ENCODE measurements around the gene PRKG1.

The PRKG1 gene

DNA sequence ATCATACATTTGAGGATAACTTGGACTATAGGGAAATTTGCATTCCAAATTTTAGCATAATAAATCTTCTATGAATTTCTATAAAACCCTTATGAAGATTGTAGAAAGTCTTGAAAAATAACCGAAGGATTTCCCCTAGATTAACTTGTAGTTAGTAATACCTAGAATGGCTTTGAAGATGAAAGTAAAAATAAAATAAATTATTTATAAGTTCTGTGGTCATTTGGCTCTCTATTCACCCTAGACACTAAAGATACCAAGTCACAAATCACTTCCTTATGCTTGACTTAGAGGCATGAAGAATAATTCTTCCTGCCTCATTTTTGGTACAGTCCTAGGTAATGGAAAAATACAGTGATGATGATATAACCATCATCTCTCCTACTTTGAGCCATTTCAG lies 545.8 kb downstream of the PRKG1 start:
- DNase-seq: no peak

DNA sequence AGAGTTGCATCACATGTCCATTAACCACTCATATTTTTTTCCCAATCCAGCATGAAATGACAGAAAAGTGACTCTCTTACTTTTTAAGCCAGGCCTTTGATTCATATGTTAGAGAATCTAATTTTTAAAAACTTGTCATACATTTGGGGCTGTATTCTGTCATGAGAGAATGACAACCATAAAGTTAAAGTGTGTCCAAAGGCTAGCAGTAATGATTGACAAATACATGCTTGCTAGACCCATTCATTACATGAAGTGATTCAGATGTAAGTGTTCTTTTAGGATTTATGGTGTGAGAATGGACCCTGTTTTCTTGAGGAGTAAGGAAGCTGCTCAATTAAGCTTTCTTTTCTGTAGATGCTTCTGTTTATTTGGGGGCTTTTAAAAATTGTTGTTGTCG lies 549.7 kb downstream of the PRKG1 start:
- no peak for DNase-seq

DNA sequence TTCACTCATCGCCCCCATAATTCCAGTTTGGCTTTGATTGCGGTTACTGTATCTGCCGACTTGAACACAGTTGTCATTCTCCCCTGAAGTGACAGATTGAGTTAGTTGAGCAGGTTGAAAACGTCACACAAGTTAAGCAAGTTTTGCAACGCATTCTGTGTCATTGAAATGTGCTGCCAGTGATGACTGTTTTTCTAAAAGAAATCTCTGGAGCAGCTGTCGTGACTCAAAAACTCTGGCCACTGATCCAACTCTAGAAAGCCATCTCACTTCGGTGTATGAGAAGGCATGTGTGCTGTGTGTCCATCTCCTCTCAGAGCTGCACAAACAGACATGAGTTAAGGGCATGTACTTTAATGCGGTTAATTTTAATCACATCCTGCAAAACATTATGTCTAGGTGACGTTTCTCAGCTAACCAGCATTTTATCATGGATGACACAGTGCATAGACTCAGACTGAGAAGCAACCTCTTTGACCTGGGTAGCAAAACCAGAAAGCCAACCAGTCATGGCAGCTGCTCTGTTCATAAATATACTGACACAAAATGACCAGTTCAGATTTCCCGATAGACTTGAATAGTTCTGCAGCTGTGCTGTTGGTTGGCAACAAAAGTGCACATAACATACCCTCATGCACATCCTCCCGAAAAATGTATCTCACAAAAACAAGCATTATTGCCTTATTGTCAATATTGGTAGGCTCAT lies 555.8 kb downstream of the PRKG1 start:
- no peak for DNase-seq

DNA sequence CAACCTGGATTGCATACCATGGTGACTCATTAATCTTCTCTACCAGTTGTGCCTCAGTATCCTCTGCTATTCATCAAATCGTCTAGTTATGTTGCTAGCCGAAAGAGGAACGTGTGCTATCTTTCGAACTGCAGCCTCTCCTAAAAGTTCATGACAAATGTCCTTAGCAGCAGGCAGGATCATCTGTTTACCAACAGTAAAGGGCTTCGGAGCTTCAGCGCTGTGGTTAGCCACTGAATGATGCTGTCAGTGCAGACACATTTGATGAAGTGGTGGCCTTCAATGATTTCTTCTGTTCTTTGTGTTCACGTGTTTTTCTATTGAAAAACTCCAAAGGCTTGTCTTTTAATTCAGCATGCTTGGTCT lies 556.3 kb downstream of the PRKG1 start:
- DNase-seq: no peak

DNA sequence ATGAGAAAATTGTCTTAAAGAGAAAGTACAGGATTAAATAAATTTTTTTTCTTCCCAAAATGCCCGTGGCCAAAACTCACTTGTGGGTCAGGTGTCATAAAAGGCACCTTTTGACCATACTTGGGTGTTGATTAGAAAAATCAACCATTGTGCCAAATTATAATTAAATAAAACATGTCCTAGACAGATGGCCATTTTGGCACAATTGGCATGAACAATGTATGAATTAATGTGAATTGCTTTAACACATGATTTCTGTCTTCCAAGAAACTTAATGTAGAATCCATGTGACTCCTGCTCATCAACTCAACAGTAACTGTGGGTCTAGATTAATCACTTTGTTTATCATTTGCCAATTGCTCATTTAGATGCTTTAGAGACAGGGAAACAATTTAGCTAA lies 561.1 kb downstream of the PRKG1 start:
- no peak for DNase-seq

DNA sequence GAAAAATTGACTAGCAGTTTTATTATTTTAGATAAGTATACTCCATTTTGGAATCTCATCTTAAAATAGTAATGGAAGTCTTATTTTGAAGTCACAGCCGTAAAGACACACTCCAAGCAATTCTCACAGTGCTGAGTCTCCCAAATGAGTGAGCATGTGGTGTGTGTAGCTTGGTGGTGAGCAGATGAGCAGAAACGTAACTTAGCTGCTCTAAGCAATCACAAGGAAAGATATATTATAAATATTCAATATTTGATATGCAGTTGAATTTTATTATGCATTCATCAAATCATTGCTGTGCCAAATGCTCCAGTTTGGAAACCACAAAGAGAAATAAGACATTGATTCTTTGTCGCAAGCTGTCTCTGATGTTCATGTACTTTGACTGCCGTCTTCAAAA lies 563.9 kb downstream of the PRKG1 start:
- no peak for DNase-seq

DNA sequence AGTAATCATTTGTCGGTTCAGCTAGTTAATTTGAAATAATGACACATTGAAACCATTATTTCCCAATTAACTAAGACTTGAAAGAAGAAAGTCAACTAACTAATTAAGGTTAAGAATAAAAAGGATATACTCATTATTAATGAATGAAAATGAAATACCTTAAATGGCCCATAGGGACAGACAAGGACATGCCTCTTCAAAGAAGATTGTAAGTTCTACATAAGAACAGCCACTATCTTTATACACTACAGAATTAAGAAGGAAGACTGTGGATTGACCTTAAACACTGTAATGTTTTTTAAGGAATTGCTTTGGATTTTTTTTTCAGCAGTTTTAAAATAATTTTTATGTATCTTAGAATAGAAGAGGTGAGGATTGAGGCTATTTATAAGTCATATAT lies 564.5 kb downstream of the PRKG1 start:
- no peak for DNase-seq

DNA sequence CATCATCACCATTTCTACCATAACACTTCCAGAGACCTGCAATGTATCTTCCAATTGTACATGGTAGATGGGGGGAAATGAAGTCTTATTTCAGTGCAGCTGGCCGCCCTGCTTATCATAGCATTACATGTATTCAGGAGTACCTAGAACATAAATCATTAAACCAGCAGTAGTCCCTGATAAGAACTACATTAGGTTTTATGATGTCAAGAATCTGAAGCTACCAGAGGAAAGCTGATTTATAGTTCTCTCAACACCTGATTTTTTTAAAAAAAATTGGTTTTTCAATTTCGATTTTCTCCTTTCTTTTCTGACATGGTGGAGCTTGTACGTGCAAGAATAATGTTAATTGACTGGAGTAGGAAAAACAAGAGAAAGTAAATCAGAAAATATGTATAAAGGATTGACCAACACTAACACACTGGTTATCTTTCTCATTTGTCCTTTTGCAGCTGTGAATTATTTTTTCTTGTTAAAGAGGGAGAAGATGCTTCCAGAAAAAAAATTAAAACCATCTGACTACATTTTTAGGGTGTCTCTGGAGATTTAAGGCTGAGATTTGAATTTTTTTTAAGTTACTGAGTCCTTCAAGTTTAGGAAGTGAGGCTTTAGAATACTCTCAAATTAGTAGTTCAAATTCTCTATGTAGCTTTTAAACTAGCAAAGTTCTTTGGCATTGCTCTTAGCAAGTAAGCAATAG lies 566.0 kb downstream of the PRKG1 start:
- DNase-seq: no peak

DNA sequence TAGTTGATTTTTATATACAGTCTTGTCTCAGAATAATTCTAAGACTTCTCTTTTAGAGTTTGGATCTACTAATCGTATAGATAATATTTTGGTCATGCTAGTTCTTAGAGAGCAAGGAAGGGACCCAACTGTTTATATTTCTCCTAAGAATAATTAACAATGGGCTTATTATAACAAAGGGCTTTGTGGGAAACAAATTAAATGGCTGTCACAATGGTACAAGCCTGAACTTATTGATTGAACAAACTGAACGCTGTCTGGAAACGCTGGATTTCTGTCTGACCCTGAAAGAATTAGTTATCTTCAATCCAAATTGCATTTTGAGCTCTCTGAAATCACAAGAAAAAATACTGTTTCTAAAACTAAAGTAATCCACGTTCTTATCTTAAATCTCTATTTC lies 568.3 kb downstream of the PRKG1 start:
- DNase-seq: no peak

DNA sequence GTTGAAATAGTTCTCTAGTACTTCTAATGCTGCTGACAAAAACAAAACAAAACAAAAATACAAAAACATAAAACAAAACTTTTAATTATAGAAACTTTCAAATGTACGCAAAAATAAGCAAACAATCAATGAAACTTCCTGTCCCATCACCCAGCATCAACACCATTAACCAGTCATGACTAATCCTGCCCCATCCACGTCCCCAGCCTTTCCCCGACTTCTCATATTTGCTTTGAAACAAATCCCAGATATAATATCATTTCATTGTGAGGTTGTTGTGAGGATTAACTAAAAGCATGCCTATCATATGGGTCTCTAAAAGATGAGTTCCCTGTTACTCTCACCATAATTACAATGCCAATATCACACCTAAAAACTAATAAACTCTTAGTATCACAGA lies 569.4 kb downstream of the PRKG1 start:
- no peak for DNase-seq

DNA sequence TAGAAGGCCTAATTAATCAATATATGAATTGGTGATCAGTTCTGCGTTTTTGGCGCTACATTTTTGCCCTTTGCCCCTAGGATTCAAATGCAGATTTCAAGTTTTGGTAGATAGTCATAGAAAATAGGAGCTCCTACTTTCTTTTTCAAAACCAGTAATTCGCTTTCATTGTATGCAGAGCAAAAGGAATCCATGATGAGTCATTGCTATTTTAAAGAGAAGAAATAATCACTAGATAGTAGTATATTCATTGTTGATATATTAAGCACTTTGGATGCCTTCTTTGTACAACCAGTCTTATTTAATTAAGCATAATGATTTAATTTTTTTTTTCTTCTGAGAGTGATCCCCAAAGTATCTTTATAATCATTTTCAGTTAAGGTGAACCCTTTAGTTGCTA lies 574.8 kb downstream of the PRKG1 start:
- DNase-seq: no peak

DNA sequence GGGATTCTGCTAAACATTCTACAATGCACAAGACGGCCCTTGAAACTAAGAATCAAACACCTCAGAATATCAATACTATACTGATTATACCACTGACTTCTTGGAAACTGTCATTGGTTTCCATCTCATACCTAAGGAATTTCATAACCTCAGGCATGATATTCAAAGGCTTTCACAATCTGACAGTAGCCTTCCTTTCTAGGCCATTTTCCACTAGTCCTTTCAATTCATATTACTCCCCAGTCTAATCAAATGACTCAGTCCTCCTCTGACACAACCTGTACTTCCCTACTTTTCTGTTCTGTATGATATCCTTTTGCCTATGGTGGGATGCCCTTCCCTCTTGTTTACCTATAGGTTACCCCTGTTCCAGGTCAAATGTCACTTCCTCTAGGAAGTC lies 576.8 kb downstream of the PRKG1 start:
- DNase-seq: no peak

DNA sequence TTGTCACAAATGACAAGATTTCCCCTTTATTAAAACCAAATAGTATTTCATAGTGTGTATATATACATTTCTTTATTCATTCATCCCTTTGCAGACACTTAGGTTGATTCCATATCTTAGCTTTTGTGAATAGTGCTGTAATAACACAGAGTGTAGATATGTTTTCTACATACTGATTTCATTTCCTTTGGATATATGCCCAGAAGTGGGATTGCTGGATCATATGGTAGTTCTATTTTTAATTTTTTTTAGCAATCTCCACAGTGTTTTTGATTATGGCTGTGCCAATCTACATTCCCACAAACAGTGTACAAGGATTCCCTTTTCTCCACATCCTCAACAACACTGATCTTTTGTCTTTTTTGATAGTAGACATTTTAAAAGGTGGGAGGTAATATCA lies 578.7 kb downstream of the PRKG1 start:
- DNase-seq: no peak

DNA sequence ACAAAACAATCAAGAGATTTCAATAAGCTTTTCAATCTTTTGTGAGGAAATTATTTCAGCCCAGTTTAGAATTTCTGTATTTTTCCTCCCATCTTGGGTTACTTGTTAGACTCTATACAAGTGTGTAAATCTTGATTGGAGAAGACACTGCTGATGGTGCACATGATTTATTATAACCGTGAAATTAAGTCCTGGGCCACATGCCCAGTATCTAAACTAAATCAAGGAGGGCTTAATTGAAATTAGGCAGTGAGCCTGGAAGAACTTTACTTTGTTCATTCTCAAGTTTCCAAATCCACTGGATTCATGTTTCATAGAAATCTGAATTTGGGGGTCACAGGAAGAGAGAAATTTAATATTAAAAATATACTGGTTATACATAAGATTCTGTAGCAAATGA lies 580.6 kb downstream of the PRKG1 start:
- no peak for DNase-seq

DNA sequence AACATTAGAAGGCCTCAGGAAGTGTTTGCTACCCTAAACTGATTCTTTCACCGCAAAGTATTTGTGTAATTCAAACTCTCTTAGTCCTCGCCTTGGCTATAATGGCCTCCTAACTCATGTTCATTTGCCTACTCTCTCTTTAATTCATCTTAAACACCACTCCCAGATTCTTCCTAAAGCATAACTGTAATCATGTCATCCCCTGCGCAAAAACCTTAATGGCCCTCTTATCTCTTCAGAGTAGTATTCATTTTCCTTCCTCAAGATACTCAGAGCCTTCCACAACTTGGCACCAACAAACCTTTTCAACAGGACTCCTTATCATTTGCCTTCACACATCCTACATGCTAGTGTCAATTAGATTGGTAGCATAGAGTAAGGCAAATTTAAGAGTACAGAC lies 582.2 kb downstream of the PRKG1 start:
- no peak for DNase-seq

DNA sequence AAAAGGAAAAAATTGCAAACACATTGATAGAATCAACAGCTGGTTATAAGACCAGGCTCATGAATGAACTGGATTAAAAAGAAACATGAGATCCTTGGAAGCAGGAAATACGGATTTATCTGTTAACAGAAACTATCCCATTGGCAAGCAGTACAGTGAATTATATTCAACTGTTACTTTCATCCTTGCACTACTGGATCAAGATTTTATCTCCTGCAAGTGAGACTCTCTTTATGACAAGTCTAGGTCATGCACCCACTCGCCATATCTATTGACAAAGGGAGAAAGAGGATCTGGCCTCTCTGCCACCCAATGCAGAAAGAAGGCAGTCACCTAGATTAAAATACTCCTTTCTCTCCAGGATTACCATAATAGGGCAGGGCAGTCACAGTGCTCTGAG lies 583.7 kb downstream of the PRKG1 start:
- no peak for DNase-seq

DNA sequence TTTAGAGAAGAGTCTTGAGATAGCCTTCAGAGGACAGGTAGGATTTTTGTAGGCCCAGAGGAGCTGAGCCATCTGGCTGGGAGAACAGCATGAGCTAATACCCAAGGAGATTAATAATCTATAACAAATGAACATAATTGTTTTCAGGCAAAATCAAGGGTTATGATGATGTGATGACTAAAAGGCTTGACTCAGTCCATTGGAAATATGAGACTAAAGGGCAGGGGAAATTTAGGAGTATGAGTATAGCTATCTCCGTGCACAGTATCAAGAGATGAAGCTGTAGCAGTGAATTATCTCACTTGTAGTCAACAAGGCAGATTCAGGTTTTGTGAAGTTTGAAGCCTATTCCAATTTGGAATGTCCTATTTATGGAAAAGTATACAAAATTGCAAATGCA lies 585.1 kb downstream of the PRKG1 start:
- DNase-seq: no peak

DNA sequence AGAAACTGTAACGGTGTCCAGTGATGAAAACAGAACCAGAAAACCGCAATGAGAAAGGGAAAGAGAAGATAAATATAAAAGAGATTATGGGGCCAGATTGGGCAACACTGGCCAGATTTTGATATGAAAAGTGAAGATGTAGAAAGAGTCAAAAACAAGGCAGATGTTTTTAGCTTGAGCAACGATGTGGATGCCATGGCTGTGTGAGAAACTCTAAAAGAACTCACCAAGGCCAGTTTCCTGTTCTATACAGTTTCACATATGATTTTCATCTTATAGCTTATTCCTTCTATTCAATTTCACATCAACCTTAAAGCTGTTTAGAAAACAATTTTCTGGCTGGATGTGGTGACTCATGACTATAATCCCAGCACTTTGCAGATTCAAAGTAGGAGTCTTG lies 588.8 kb downstream of the PRKG1 start:
- no peak for DNase-seq

DNA sequence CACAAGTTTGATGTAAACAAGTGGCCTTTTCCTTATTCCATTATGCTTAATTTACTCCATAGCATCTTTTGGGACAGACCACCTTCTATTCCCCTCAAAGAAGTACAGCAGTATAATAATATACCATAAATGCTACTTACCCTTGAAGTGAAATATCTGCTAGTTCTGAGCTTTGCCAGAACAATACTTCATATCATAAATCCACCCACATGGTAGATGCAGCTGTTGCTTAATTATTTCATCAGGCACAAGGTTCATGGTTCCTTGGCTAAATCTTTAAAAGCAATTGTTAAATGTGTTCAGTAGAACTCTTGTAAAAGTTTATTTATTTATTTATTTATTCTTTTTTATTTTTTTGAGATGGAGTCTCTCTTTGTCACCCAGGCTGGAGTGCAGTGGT lies 592.2 kb downstream of the PRKG1 start:
- no peak for DNase-seq

DNA sequence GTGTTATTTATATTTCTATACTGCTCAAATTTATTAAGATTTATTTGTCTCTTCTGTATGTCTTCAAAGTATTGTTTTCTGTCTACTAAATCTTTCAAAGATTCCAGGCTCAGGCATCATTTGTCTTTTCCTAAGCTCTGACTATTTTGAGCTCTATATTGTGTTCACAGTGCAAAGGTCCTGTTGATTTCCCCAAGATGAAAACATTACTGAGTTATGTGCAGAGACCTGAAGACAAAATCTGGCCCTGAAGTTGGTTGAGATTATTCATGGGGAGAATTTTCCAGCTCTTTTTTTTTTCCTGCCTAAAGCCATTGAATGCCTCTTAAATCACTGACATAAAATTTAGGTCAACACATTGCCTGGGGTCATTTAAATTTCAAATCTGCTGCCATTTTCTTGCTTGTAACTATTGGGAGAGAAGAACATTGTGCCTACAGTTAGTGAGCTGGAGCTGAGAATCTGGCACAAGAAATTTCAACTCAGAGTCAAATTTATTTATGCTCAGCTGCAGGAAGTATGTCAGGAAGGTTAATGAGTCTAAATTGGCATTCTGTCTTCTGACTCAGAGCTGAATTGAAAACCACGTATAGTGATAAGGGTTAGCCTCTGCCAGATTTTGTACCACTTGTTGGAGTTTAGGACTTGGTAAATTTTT lies 593.5 kb downstream of the PRKG1 start:
- no peak for DNase-seq

DNA sequence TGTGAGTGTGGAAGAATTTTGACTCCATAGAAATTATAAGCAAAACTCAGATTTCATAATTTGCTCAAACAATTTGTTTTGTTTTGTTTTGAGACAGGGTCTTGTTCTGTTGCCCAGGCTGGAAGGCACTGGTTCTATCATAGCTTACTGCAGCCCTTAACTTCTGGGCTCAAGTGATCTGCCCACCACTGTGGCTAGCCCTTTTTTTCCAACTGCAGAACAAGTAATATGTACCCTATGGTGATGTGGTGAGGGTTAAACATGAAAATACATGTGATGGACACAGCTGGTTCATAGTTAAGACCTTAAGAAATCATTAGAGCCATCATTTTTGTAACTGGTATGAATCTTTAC lies 594.0 kb downstream of the PRKG1 start:
- no peak for DNase-seq

DNA sequence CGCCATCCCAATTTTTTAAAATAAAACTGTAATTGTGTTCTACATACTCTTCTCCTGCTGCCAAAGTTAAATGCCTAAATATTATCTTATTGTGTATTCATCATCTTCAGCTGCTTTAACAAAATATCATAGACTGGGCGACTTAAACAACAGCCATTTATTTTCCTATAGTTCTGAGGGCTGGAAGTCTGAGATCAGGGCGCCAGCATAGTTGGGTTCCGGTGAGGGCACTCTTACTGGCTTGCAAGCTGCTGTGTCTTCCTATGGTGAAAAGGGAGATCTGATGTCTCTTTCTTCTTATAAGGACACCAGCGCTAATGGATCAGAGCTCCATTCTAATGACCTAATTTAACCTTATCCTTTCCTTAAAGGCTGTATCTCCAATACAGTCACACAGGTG lies 594.8 kb downstream of the PRKG1 start:
- DNase-seq: no peak

DNA sequence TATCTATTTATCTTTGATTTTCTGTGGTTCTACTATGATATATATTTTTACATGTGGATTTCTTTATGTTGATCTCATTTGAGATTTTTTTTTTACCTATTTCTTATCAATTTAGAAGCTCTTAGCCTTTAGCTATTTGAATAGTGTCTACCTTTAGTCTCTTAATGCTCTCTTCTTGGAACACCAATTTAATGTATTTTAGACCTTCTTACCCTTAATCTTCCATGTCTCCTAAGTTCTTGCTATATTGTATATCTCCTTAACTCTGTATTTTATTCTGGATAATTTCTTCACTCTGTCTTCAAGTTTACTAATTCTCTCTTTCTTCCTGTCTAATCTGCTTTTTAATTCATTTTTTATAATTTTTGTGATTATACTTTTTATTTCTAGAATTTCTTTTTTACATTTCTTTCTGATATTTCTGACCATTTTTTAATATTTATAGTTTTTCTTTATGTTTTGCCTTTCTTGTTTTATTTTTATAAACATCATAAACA lies 597.8 kb downstream of the PRKG1 start:
- no peak for DNase-seq

DNA sequence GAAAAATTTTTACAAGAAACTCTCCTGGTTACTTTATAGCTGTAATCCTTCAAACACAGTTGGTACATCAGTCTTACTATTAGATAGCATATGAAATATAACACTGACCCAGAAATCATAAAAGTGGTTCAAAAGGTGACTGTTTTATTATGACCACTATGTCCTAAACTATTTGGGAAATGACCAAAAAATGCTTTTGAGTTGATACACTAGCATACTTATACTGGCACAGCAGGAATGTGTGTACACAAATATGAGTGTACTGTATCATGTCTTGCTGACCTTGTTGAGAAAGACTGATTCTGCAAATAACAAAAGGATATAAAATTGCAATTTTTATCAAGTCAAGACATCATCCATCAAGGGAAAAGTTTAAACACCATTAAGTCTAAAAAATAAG lies 600.8 kb downstream of the PRKG1 start:
- no peak for DNase-seq

DNA sequence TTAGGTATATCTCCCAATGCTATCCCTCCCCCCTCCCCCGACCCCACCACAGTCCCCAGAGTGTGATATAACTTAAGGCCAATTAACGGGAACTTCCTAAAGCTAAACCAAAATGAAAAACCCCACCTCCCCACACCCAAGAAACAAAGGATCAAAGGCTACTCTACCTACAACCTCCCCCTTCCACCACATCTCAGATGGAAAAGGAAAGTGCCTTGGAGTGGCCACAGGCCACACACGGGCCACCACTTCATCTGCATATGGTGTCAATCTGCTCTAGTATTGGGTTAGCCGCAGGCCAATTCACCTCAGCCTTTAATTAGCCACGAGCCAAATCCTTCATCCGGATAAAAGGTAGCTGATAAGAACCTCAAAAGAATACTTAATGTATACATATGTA lies 605.6 kb downstream of the PRKG1 start:
- DNase-seq: no peak

Data from CD4-positive, alpha-beta T cell treated with Interleukin-6 for 4 hours (primary cell).